NCI-H2171 (cell line): ENCODE results near the gene SPC24.
"Not testable (repeated sequence)": the region's sequence is repeated elsewhere in the genome, so short reads cannot be mapped to it uniquely, and the experiment has no call there.

Experiments used
- DNase-seq: peaks from one replicate; lab custom pipeline; 2025; lab: John Stamatoyannopoulos, UW

Gene SPC24

GRCh38 chr19:11125994-11126685 lies 29.4 kb downstream of the SPC24 start:
- no peak for DNase-seq

- not testable (repeated sequence) for DNase-seq
Measured at GRCh38 chr19:11124157-11124556, 31.4 kb downstream of the SPC24 start.

- DNase-seq: no peak
Measured at GRCh38 chr19:11123114-11123513, 32.5 kb downstream of the SPC24 start.

GRCh38 chr19:11121963-11122362 lies 33.6 kb downstream of the SPC24 start:
- not testable (repeated sequence) for DNase-seq

GRCh38 chr19:11116507-11116906 lies 39.1 kb downstream of the SPC24 start:
- no peak for DNase-seq

- DNase-seq: no peak
Measured at GRCh38 chr19:11115895-11116446, 39.6 kb downstream of the SPC24 start.

- no peak for DNase-seq
Measured at GRCh38 chr19:11115042-11115441, 40.5 kb downstream of the SPC24 start.

GRCh38 chr19:11113140-11113708 lies 42.4 kb downstream of the SPC24 start:
- no peak for DNase-seq

- DNase-seq: no peak
Measured at GRCh38 chr19:11111771-11112144, 43.8 kb downstream of the SPC24 start.

- DNase-seq: no peak
Measured at GRCh38 chr19:11111117-11111770, 44.3 kb downstream of the SPC24 start.

- no peak for DNase-seq
Measured at GRCh38 chr19:11108746-11109145, 46.8 kb downstream of the SPC24 start.

- DNase-seq: no peak
Measured at GRCh38 chr19:11106477-11106876, 49.1 kb downstream of the SPC24 start.

- DNase-seq: no peak
Measured at GRCh38 chr19:11105014-11105636, 50.5 kb downstream of the SPC24 start.

GRCh38 chr19:11103667-11104066 lies 51.9 kb downstream of the SPC24 start:
- not testable (repeated sequence) for DNase-seq

- DNase-seq: no peak
Measured at GRCh38 chr19:11102944-11103343, 52.6 kb downstream of the SPC24 start.

GRCh38 chr19:11101057-11101456 lies 54.5 kb downstream of the SPC24 start:
- no peak for DNase-seq

GRCh38 chr19:11100049-11100448 lies 55.5 kb downstream of the SPC24 start:
- DNase-seq: no peak

- no peak for DNase-seq
Measured at GRCh38 chr19:11098861-11099260, 56.7 kb downstream of the SPC24 start.

- no peak for DNase-seq
Measured at GRCh38 chr19:11098327-11098726, 57.3 kb downstream of the SPC24 start.

GRCh38 chr19:11097367-11097766 lies 58.2 kb downstream of the SPC24 start:
- DNase-seq: not testable (repeated sequence)

- no peak for DNase-seq
Measured at GRCh38 chr19:11096210-11096841, 59.3 kb downstream of the SPC24 start.
